B cell (primary cell): ENCODE data around the gene KAT2A. TPM values are rescaled to one million over a fixed set of nuclear protein-coding genes. Genes with fewer than 3 reads are reported as not detected.

Experiments
- ATAC-seq: fragments of 200-7000 bp; cut with Tn5 transposase; one replicate; pipeline ENCODE4 v1.10.0; 2021; ENCODE audit warnings: low read depth, mild to moderate bottlenecking, moderate number of reproducible peaks, moderate library complexity
- CTCF ChIA-PET: fragments of 350-600 bp; sonication (Branson Sonifier 250); formaldehyde crosslinking; loops from one replicate; lab custom pipeline; 2021; ENCODE audit warnings: antibody characterized with exemption, inconsistent platforms; lab: Charles Lee
- POLR2A ChIA-PET: fragments of 350-600 bp; sonication (Branson Sonifier 250); formaldehyde crosslinking; loops from one replicate; lab custom pipeline; 2021; ENCODE audit warnings: antibody characterized with exemption; lab: Charles Lee
- DNase-seq: peaks from one replicate; pipeline ENCODE4 v3.0.0; 2013
- H2AFZ ChIP-seq: 2 replicates; pipeline ENCODE4 v1.6.1; 2012; ENCODE audit warnings: mild to moderate bottlenecking, low read depth, low read length; ENCODE audit not compliant: insufficient read depth, poor library complexity, severe bottlenecking
- H3K27ac ChIP-seq, 2 donors: 1 replicate in 1 of 2; 2 replicates in 1 of 2; pipeline ENCODE4 v1.5.1; 2012 to 2013; ENCODE audit warnings: low read length in 2 of 2, mild to moderate bottlenecking in 2 of 2, moderate library complexity in 1 of 2
- H3K27me3 ChIP-seq, 4 experiments: fragments of 200-600 bp in 1 of 4; sonication (generic) in 1 of 4; replicated peaks in 1 of 4; 1 replicate in 2 of 4; 2 replicates in 2 of 4; pipeline versions ENCODE4 v1.6.1 to v1.7.0; 2013 to 2016; ENCODE audit warnings: low read length in 3 of 4, mild to moderate bottlenecking in 2 of 4, mixed read lengths in 1 of 4, moderate library complexity in 1 of 4; ENCODE audit not compliant: insufficient read depth in 4 of 4, control insufficient read depth in 3 of 4; ENCODE audit errors: control extremely low read depth in 1 of 4
- H3K36me3 ChIP-seq, 2 experiments: replicated peaks in 1 of 2; 1 replicate in 1 of 2; 2 replicates in 1 of 2; pipeline versions ENCODE4 v1.6.1 to v1.7.1; 2013; ENCODE audit warnings: low read length in 1 of 2; ENCODE audit not compliant: insufficient read depth in 2 of 2, control insufficient read depth in 1 of 2; ENCODE audit errors: control extremely low read depth in 1 of 2, extremely low read depth in 1 of 2
- H3K4me1 ChIP-seq, 2 donors: fragments of 200-600 bp in 1 of 2; sonication (generic) in 1 of 2; 1 replicate in 1 of 2; 2 replicates in 1 of 2; pipeline versions ENCODE4 v1.5.1 to v1.6.1; 2013 to 2017; ENCODE audit warnings: low read length in 2 of 2; ENCODE audit not compliant: control insufficient read depth in 2 of 2, insufficient read depth in 2 of 2
- H3K4me2 ChIP-seq: replicated peaks from 2 replicates; pipeline ENCODE3; 2012; ENCODE audit warnings: mild to moderate bottlenecking, low read depth, low read length; ENCODE audit not compliant: poor library complexity, severe bottlenecking
- H3K4me3 ChIP-seq, 5 experiments: fragments of 200-600 bp in 1 of 5; sonication (generic) in 1 of 5; 1 replicate in 3 of 5; 2 replicates in 2 of 5; pipeline versions ENCODE4 v1.5.1 to v1.7.0; 2011 to 2016; ENCODE audit warnings: low read length in 4 of 5, mild to moderate bottlenecking in 4 of 5, low read depth in 2 of 5, control low read depth in 1 of 5, moderate library complexity in 1 of 5; ENCODE audit not compliant: insufficient read depth in 1 of 5; ENCODE audit errors: control extremely low read depth in 1 of 5, extremely low read depth in 1 of 5
- H3K79me2 ChIP-seq: fragments of 200-600 bp; sonication (generic); one replicate; pipeline ENCODE4 v1.6.0; 2016; ENCODE audit warnings: low read length; ENCODE audit not compliant: control insufficient read depth, insufficient read depth
- H3K9ac ChIP-seq: fragments of 200-600 bp; sonication (generic); 2 replicates; pipeline ENCODE4 v1.6.1; 2017; ENCODE audit warnings: mild to moderate bottlenecking, low read length, moderate library complexity
- H3K9me3 ChIP-seq, 3 donors: one replicate each; pipeline versions ENCODE4 v1.6.1 to v1.7.1; 2013; ENCODE audit warnings: low read length in 2 of 3; ENCODE audit not compliant: control insufficient read depth in 2 of 3, insufficient read depth in 1 of 3; ENCODE audit errors: control extremely low read depth in 1 of 3
- H4K20me1 ChIP-seq: 2 replicates; pipeline ENCODE4 v1.6.0; 2012; ENCODE audit warnings: mild to moderate bottlenecking, low read length; ENCODE audit not compliant: insufficient read depth, control insufficient read depth, poor library complexity, severe bottlenecking
- H3K27ac Mint-ChIP-seq: one replicate; pipeline ENCODE4 v1.8.0; 2021; ENCODE audit warnings: mixed read lengths
- H3K27me3 Mint-ChIP-seq: one replicate; pipeline ENCODE4 v1.8.0; 2021; ENCODE audit warnings: mixed read lengths
- H3K4me1 Mint-ChIP-seq: one replicate; pipeline ENCODE4 v1.8.0; 2021; ENCODE audit warnings: mixed read lengths
- H3K4me3 Mint-ChIP-seq: one replicate; pipeline ENCODE4 v1.8.0; 2021; ENCODE audit warnings: mixed read lengths
- H3K9me3 Mint-ChIP-seq: one replicate; pipeline ENCODE4 v1.8.0; 2022; ENCODE audit warnings: mixed read lengths; ENCODE audit not compliant: insufficient read depth
- CTCF ChIP-seq: fragments of 200-600 bp; IDR thresholded peaks from one replicate; pipeline ENCODE4 v1.8.0; 2022; ENCODE audit warnings: antibody characterized with exemption, mild to moderate bottlenecking
- EZH2 ChIP-seq: IDR thresholded peaks from 2 replicates; pipeline ENCODE4 v1.6.1; 2012; ENCODE audit warnings: borderline replicate concordance, low read depth, mild to moderate bottlenecking, moderate library complexity, low read length; ENCODE audit not compliant: insufficient read depth, poor library complexity, severe bottlenecking
- WGBS: methylation state at CpG from one replicate; pipeline ENCODE4 v1.1.5; 2013; ENCODE audit warnings: missing lambda C conversion rate; ENCODE audit not compliant: insufficient coverage; 5-methylcytosine and 5-hydroxymethylcytosine counted together
- intact Hi-C: fragments of 100-400 bp; cut with micrococcal nuclease; formaldehyde crosslinking; loops from one replicate; pipeline ENCODE4 v1.10.0; 2022
- polyA plus RNA-seq: library from polyadenylated mRNA; depleted of rRNA; stranded (reverse); fragments of >200 nt; gene quantifications from 2 replicates; pipeline ENCODE4 v1.2.3, GENCODE V29; 2012
- total RNA-seq, 2 donors: library from RNA; stranded (reverse); fragments of 120-200 nt in 1 of 2; gene quantifications; 1 replicate in 1 of 2; 2 replicates in 1 of 2; pipeline versions ENCODE4 v1.2.3 to v1.2.4, GENCODE V29; 2013 to 2022

Gene KAT2A
- total and polyA plus RNA-seq, 2 donors (not counting 1 experiment from before 2014, with no cell fraction given), result 66.3 to 155 TPM

- Mint-ChIP-seq H3K4me3 (peak overlapping the region; percentile 80), H3K4me1 (peaks cover 8% of the 10 kb centered on the region), H3K27me3 (peaks cover 10% of the 10 kb centered on the region), H3K27ac (peak overlapping the region; percentile 63), H3K9me3 (no peaks in the 10 kb centered on the region)
- peak; percentile 44 for ATAC-seq
- intact Hi-C loops, result no loop called here
- Histone ChIP-seq H3K4me2 (peak overlapping the region; percentile 84), H3K36me3 (no peaks in the 10 kb centered on the region), H2AFZ (peak overlapping the region; percentile 38), H3K4me1 (peaks cover 14 to 17% of the 10 kb centered on the region in 2 donors), H3K79me2 (no peaks in the 10 kb centered on the region), H3K9ac (peak overlapping the region; percentile 53), H3K27me3 (peaks cover 0 to 36% (median 9%) of the 10 kb centered on the region in 4 experiments), H3K27ac (no peak overlapping the region), H3K4me3 (peak overlapping the region in 3 of 5 experiments; percentile 20 to 52 (median 28)), H3K9me3 (no peaks in the 10 kb centered on the region), H4K20me1 (no peaks in the 10 kb centered on the region)
- DNase-seq, result peak; percentile 41
- CTCF ChIA-PET, result interaction anchor here (0.8 to 1.9 kb wide), 4 partner anchors 19 to 48 kb away, joined by 3 to 8 read pairs (median 4); no protein-coding TSS in a partner anchor
- peak; percentile 80 for TF ChIP-seq EZH2
- no peak for TF ChIP-seq CTCF
- POLR2A ChIA-PET, result no interaction called here
- WGBS, result 2% methylated on average over 58 of the region's 67 CpGs
Measured at GRCh38 chr17:42072323-42073187, 48.6 kb downstream of the KAT2A start.

- H3K27ac Mint-ChIP-seq, result no peak overlapping the region
- POLR2A ChIA-PET, result no interaction called here
- H3K4me2 ChIP-seq, result peak overlapping the region; percentile 84
Measured at GRCh38 chr17:42071810-42072209, 49.4 kb downstream of the KAT2A start.

More at GRCh38 chr17:42071810-42072209, 49.4 kb downstream of the KAT2A start:
- Histone ChIP-seq H3K27me3 (peaks cover 0 to 36% (median 9%) of the 10 kb centered on the region in 4 experiments), H3K4me3 (peak overlapping the region in 2 of 5 experiments; percentile 20 to 52), H3K27ac (no peak overlapping the region), H3K9ac (peak overlapping the region; percentile 53), H3K4me1 (peaks cover 17 to 20% of the 10 kb centered on the region in 2 donors), H3K36me3 (no peaks in the 10 kb centered on the region), H3K9me3 (no peaks in the 10 kb centered on the region), H4K20me1 (no peaks in the 10 kb centered on the region), H3K79me2 (no peaks in the 10 kb centered on the region), H2AFZ (peak overlapping the region; percentile 38)
- Mint-ChIP-seq H3K4me3 (peak overlapping the region; percentile 65), H3K27me3 (peaks cover 10% of the 10 kb centered on the region), H3K4me1 (peaks cover 12% of the 10 kb centered on the region), H3K9me3 (no peaks in the 10 kb centered on the region)
- CTCF ChIA-PET, result interaction anchor here (1.1 to 1.9 kb wide), 3 partner anchors 44 to 48 kb away, joined by 4 to 8 read pairs (median 4); no protein-coding TSS in a partner anchor
- ATAC-seq, result no peak
- no CpG with 5 or more reads among the region's 3 CpGs for whole genome bisulfite sequencing
- DNase-seq, result no peak
- TF ChIP-seq CTCF, result no peak
- no peak for TF ChIP-seq EZH2
- intact Hi-C loops, result no loop called here
